HG02642 (cell line): Measurements from ENCODE around the gene RACK1.

Experiments used
- ATAC-seq: cut with Tn5 transposase; IDR thresholded peaks from one replicate; pipeline ENCODE4 v1.9.1; 2021; ENCODE audit warnings: mild to moderate bottlenecking; ENCODE audit not compliant: unreplicated experiment, poor library complexity

Gene RACK1

DNA sequence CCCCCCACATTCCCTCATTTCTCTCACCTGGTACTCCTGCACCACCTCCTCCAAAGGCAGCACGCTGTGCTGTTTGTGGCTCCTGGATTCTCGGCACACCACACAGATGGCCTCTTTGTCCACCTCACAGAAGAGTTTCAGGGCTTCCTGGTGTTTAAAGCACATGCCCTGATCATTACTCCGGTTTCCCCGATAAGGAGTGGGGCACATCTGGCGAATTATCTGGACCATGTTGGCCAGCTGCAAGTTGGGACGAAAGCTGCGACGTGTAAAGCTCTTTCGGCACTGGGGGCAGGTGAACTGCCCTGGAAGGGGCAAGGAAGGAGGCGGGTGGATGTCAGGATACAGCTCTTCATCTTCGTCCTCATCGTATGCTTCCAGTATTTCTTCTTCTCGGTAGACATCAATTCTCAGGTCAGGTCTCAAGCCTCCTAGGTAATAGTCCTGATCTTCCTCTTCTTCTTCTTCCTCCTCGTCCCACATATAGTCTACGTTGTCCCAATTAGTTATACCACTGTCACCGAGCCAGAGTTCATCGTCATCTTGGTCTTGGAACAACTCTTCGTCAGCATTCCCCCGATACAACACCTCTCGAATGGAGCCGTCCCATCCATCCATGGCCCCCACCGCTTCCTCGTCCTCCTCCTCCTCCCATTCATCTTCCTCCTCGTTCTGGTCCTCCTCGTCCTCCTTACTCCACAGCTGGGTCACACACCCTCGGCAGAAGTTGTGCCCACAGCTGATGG lies 16.4 kb upstream of the RACK1 start:
- no peak for ATAC-seq

DNA sequence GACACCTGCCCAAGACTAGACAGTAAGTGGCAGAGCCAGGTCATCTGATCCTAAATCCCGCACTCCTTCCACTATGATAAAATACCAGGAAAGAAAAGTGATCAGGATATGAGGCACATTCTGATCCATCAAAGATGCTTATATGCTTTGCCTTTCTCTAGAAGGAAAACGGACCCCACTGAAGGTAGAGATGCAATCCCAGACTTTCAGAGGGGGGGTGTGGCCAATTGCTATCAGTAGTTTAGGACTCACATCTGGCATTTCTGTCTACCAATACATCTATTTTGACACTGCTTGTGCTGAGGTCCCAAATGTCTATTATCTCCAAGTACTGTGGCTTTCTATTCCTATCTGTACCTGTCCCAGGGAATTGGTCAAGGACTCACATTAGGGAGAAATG lies 15.6 kb upstream of the RACK1 start:
- ATAC-seq, result no peak

DNA sequence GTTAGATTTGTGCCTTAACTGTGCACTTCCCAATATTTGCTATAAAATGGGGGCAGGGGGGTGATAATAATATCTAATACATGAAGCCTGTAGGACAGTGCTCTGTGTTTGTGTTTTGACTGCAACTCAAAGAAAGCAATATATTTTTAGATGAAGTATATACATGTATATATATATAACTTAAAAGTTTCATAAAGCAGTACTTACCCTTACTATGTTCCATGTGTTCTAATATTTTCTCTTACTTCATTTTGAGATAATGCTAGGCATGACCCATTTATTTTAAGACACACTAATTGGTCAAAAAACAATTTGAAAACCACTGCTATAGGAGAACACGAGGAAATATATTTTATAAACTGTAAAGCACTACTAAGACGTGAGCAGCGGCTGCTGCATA lies 14.9 kb upstream of the RACK1 start:
- no peak for ATAC-seq

DNA sequence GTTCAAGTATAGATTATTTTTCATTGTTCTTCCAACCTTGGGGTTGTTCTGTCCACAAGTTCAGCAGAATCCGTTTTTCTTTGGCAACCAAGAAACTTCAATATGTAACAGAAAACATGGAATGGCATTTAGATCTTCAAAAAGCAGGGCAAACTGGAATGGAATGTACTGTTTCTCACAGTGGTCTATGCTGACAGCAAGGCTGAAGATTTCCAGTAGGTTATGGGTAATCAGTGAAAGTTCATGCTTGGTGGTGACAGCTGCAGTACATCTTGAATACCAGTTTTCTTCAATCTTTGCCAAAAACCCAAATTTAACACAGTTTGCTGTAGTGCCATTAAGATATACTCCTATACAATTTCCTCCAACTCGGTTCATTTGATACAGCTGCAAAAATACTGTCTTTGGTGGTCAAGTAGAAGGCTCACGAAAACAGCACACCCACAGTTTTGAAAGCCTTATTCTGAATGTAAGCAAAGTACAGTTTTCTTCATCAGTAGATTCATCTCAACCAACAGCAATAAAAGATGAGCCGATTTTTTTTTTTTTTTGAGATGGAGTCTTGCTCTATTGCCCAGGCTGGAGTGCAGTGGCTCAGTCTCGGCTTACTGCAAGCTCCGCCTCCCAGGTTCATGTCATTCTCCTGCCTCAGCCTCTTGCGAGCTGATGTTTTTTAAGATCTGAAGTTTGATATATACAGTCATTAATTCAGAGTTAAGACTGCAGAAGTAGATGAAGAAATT lies 12.3 kb upstream of the RACK1 start:
- ATAC-seq, result no peak

GRCh38 chr5:181255276-181255675 lies 11.6 kb upstream of the RACK1 start:
- no peak for ATAC-seq

DNA sequence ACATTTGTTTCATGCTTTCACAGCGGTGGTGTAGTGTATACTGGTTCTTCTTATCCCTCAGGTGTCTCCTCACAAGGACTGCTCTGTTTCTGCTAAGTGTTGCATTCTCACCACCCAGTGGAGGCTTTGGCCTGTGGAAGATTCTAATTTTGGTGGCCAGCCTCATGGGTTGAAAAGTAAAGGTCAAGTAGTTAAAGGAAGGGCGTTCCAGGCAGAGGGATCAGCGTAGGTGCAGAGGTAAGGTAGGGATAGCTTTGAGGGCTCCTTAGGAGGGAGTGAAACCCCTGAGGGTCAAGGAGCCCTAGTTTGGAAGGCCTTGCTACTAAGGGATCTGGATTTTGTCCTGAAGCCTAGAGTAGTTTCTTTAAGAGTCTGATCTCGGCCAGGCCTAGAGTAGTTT lies 4.6 kb upstream of the RACK1 start:
- no peak for ATAC-seq

DNA sequence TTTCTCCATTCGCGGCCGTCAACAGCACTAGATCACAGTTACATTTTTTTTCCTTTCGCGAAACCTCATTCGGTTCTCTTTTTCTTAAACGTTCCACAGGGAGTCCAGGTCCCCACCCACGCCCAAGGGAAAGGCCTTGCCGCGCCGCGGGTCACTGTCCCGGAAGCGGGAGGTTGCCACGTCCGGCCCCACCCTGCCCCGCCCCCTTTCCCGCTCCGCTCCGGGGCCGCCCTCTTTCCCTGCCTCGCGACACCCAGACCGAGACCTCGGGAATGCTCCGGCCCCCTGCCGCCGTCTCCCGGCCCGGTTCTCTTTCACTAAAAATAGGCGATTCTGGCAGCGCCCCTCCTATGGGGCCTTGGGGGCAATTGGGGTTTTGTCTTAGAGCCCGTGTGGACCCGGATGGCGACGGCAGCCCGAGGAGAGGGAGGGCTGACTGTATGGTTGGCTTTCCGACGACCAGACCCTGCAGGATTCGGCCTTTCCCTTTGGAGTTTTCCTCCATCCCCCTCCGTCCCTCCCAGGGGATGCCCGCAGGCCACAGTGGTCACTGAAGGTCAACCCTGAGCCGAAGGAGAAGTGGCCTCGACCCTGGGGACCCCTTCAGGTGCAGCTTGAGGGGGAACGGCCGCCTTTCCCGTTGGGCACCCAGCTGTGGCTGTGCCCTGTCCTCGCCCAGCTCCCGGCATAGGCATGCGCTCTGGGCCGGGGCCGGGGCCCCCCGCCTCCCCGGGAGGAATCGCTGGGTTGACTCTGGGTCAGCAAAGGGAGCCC lies 2.8 kb upstream of the RACK1 start:
- peak; percentile 61 for ATAC-seq

DNA sequence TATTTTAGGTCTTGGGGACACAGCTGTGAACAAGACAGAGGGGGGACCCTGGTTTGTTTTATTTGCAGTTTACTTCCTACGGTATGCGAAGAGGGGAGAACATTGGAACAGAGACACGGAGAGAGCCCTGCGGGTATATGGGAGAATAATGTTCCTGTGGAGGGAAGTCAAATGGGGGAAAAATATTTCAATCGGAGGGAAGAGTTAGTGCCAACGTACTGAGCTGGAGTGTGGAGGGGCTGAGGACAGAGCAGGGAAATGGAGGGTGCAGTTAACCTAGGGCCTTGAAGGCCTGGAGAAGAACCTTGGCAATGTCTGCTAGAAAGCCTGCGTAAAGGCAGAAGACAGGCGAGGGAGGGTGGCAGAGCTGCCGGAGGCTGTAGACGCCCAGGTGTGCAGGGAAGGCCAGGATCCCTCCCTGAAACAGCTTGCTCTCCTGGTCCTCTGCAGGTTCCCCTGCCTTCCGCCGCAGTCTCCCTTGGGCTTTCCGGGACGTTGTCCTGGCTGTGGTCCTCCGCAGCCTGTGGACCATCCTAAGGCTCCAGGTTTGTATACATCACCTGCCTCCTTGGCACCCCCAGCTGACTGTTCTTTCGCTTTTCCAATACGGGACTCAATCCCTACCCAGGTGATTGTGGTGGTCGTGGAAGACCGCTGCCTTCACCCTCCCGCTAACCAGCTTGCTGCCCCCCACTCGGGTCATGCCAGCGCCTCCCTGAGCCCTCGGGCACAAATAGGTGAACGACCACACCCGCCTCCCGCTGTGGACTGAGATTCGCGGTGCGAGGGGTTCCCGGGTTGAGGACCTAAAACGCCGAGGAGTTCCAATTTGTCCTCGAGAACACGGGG lies 1.9 kb upstream of the RACK1 start:
- peak; percentile 5 for ATAC-seq

- peak; percentile 0 for ATAC-seq
Observed at GRCh38 chr5:181243018-181243563, 615 bp downstream of the RACK1 start.

GRCh38 chr5:181242031-181242451 lies 1.7 kb downstream of the RACK1 start:
- ATAC-seq, result no peak

GRCh38 chr5:181241393-181241975 lies 2.2 kb downstream of the RACK1 start:
- no peak for ATAC-seq

DNA sequence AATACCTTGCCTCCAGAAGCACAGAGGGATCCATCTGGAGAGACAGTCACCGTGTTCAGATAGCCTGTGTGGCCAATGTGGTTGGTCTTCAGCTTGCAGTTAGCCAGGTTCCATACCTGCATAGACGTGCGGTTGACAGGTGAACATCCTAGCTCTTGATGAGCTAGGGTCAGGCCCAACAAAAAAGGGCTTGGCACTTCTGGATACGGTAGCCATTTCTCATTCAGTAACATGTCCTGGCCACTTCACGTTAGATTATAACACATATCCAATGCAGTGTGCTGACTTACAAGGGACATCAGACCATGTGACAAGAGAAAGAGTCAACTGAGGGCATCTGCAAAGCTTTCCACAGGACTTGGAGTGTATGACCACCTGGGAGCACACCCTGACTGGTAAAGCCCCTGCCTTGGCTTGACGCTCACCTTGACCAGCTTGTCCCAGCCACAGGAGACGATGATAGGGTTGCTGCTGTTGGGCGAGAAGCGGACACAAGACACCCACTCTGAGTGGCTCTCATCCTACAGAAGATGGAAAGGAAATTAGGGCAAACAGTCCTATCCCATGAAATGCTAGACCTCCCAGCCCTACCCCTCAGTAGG lies 4.5 kb downstream of the RACK1 start:
- ATAC-seq, result no peak

- no peak for ATAC-seq
Observed at GRCh38 chr5:181237729-181238385, 5.8 kb downstream of the RACK1 start.

DNA sequence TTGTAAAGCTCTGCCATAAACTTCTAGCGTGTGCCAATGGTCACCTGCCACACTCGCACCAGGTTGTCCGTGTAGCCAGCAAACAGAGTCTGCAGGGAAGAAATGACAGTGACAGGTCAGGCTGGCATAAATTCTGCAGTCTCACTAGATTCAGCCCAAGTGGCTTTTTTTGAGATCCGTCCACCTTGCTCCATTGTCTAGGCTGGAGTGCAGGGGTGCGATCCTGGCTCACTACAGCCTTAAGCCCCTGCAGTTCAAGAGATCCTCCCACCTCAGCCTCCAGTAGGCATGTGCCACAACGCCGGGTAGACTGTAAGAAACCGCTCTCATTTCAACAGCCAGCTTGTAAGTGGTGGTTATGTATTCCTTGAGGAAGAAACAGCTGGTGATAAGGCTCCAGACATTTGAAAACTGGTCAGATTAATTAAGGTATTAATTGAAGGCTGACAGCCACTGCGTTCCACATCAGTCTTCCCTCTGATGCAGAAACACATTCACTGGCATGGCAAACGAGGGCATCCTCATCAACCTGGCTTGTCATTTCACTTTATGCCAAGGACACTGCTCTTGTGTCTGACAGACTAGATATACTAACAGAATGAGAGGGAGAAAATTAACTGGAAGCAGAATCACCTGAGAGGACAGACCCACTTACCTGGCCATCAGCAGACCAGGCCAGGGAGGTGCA lies 6.6 kb downstream of the RACK1 start:
- ATAC-seq, result no peak

GRCh38 chr5:181236471-181236870 lies 7.2 kb downstream of the RACK1 start:
- ATAC-seq, result no peak

- no peak for ATAC-seq
Observed at GRCh38 chr5:181235689-181236366, 7.9 kb downstream of the RACK1 start.

DNA sequence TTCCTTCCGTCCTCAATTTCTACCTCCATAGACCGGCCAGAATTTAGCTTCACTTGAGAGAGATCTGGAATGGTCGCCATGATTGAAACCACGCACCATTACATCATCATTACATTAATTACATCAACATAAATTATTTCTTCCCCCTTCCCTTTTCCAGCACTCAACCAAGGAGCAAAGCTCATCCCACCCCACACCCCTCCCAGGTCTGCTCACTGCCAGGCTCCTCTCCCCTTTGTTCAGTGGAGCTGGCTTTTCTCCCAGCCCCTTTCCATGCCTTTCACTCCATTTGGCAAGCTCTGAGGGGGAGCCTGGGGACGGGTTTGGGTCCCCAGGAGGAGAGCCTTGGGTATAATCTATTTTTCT lies 8.4 kb downstream of the RACK1 start:
- no peak for ATAC-seq
